GM12892 (cell line): Measurements from ENCODE around the gene ATP11B.

Experiments used
- POLR2AphosphoS5 ChIP-seq: IDR thresholded peaks from 2 replicates; pipeline ENCODE4 v1.6.1; 2011; ENCODE audit warnings: low read depth, low read length, control low read depth
- TAF1 ChIP-seq: IDR thresholded peaks from 2 replicates; pipeline ENCODE4 v1.6.1; 2011; ENCODE audit warnings: low read depth, mild to moderate bottlenecking, control low read depth, low read length, borderline replicate concordance

DNA sequence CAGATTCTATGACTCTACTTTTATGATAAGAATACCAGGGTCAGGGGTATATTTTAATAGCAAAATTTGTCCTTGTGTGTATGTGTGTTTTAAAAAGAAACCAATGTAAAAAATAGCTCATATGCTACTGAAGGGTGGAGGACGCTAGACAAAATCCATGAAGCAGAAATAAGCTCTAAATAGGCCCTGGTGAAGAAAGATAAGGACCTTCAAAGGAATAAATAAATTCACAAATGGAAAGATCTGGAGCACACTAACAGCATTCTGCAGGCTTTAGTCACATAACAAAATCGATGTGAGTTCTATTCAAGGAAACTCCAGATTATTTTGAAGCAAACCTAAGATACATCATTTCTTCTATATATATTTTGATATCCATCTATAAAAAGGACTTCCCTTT is 27.2 kb upstream of the ATP11B start:
- TF ChIP-seq TAF1 (no peak), POLR2AphosphoS5 (no peak)
